Fibroblast of pulmonary artery (primary cell): ENCODE measurements around the gene GSG1L.

Source experiments
- DNase-seq: peaks from one replicate; pipeline ENCODE4 v3.0.0-alpha.2; 2010; ENCODE audit warnings: low read depth
- H3K4me3 ChIP-seq: replicated peaks from 2 replicates; pipeline ENCODE4 v1.5.1; 2011; ENCODE audit warnings: low read depth, mild to moderate bottlenecking, control low read depth, low read length, moderate library complexity
- CTCF ChIP-seq: IDR thresholded peaks from 2 replicates; pipeline ENCODE4 v1.5.1; 2011; ENCODE audit warnings: mild to moderate bottlenecking, control low read depth, low read length, inconsistent platforms; ENCODE audit errors: missing control alignments

GSG1L gene

DNA sequence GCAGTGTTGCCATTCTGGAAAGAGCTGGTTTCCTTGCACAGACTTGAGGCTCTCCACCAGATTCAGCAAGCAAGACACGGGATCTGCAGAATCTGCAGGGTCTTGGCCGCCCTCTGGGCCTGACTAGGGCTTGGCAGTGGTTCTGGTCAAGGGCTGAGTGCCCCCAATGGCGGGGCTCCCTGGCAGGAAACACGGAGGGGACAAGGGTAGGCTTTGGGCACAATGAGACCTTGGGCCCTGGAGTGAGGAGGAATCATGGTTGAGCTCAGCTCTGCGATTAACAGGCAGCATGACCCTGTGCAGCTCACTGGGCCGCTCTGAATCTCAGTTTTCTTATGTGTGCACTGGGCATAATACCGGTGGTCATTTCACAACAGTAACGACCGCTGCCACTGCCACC lies 249.9 kb downstream of the GSG1L start:
- no peak overlapping the region for H3K4me3 ChIP-seq
- TF ChIP-seq CTCF = no peak
- DNase-seq = no peak

DNA sequence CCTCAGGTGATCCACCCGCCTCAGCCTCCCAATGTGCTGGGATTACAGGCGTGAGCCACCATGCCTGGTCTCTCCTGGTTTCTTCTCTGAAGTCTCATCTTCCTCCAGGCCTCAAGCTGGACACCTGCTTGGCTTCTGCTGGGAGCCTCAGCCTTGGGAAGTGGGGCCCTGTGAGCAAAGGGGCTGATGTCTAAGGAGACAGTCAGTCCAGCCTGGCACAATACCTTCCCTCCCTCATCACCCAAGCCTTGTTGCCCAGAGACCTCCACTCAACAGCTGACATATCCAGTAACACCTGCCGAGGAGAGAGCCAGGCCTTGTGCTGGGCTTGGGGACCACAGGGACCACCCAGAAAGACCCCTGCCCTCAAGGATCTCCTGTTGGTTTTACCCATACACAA lies 251.6 kb downstream of the GSG1L start:
- no peak for TF ChIP-seq CTCF
- H3K4me3 ChIP-seq = no peak overlapping the region
- no peak for DNase-seq

DNA sequence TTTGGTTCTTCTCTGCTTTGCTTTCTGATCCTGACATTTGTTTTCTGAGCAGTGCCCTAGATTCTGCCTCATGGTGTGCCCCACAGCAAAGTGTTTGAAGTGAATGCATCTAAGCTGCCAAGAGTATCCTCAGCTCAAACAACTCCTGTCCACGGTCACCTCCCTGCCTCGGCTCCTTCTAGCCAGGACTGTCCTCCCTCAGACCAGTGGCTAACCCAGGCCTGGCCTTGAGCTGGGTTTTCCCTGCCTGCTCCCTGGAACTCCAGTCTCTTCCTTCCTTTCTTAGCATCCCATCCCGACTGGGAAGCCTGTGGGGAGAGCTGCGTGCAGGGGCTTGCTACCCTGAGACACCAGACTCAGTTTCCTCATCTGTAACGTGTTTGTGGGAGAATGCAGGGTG lies 256.5 kb downstream of the GSG1L start:
- H3K4me3 ChIP-seq = no peak overlapping the region
- no peak for DNase-seq
- no peak for TF ChIP-seq CTCF

GRCh38 chr16:27806388-27806787 lies 257.1 kb downstream of the GSG1L start:
- TF ChIP-seq CTCF = no peak
- DNase-seq = no peak
- H3K4me3 ChIP-seq = no peak overlapping the region

DNA sequence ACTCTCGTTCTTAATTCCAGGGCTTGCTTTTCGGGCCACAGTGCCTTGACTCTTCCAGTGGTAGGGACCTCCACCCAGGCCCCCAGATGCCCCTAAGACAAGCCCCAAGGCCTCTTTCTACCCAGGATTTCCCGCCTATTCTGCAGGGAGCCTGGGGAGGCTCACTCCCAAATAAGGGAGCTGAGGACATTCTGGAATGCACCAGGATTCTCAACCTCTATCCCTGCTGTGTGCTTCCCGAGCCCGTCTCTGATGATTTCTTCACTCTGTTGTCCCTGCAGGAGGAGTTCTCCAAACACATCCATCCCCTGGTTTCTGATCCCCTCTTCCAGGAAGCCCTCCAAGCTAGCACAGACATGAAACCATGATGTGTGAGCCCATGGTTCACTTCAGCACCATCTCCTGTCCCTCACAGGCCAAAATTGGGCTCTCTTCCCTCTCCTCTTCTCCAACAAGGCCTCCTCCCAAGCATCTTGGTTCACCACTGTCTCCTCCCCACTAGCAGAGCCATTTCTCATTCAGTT lies 257.6 kb downstream of the GSG1L start:
- no peak for TF ChIP-seq CTCF
- H3K4me3 ChIP-seq = no peak overlapping the region
- DNase-seq = no peak

DNA sequence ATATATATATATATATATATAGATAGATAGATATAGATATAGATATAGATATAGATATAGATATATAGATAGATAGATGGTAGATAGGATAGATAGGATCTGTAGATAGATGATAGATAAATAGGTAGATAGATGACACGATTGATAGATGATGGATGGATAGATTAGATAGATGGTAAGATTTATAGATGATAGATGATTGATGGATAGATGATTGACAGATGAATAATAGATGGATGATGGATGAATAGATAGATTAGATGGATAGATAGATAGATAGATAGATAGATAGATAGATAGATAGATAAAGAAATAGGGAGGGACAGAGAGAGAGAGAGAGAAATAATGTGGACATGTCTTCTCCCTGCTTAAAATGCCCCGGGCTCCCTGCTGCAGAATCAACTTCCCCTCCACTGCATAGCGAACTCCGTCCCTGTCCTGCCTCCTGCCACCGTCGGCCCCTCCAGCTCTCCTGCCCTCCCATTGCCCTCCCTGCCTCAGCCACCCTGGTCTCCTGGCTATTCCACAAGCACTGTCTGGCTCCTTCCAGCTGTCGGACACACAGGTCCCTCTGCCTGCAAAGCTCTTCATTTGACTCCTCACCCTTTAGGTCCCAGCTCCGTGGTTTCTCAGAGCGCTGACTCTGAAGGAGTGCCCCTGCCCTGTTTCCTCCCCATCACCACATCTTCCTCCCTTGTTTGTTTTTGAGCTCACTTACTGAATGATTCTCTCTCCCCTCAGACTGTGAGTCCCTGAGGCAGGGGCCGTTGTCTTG lies 259.6 kb downstream of the GSG1L start:
- DNase-seq = no peak
- H3K4me3 ChIP-seq = no peak overlapping the region
- no peak for TF ChIP-seq CTCF
